Measurements from ENCODE around the gene REP15.

Gene REP15

GRCh38 chr12:27709932-27710591 is 13.8 kb downstream of the REP15 start:
- TF ChIP-seq CTCF (IDR thresholded peaks at IDR 0.05; ENCODE audit: control insufficient read depth, extremely low read depth, insufficient read depth), result no peak

GRCh38 chr12:27710592-27711316 is 14.5 kb downstream of the REP15 start, which contains the start of gene MRPS35:
Gene MRPS35 (plus strand): TSS chr12:27710832. CDS start chr12:27710844, 12 bp downstream.
- H3K4me3 ChIP-seq (ENCODE audit: low read depth, low read length), result peak within 1 kb of the TSS; percentile 74
- peak; percentile 13; the same call in 1 of the 2 replicates for TF ChIP-seq CTCF (IDR thresholded peaks at IDR 0.05; ENCODE audit: control insufficient read depth, extremely low read depth, insufficient read depth)
- peak; percentile 79 for DNase-seq (ENCODE audit: low read depth)

More at GRCh38 chr12:27709932-27710591, 13.8 kb downstream of the REP15 start:
- H3K4me3 ChIP-seq (ENCODE audit: low read depth, low read length), result peak overlapping the region; percentile 74
- DNase-seq (ENCODE audit: low read depth), result peak; percentile 96

DNA sequence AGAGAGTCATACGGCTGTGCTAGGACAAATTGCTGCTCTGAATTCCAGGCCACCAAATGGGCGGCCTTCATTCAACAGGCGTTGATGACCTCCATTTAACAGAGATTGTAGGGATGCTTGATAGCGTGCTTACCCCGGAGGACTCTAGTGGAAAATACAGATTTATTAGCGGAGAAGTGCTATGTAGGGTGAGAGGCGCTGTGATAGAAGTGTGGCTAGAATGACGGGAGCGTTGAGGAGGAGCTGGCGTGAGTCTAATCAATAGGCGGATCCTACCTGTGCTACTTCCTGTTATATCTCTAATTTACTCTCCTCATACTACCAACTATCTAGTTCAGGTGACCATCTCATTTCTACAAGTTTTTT is 15.1 kb downstream of the REP15 start:
- DNase-seq (ENCODE audit: low read depth), result no peak
- peak overlapping the region; percentile 74 for H3K4me3 ChIP-seq (ENCODE audit: low read depth, low read length)
- no peak for TF ChIP-seq CTCF (IDR thresholded peaks at IDR 0.05; ENCODE audit: control insufficient read depth, extremely low read depth, insufficient read depth)

DNA sequence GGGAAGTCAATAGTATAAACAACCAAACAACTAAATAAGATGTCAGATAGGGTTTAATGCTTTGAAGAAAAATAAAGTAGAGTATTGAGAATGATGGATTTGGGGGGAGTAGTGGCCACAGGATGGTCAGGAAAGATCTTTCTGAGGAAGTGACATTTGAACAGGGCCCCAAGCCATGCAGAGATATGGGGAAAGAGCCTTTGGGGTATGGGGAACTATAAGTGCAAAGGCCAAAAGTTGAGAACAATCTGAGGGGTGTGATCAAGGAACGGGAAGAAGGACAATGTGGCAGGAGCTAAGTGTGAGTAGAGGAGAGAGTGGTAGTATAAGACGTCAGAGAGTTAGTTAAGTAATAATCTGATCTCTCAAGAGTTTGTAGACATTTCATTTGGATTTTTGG is 15.7 kb downstream of the REP15 start:
- TF ChIP-seq CTCF (IDR thresholded peaks at IDR 0.05; ENCODE audit: control insufficient read depth, extremely low read depth, insufficient read depth), result no peak
- DNase-seq (ENCODE audit: low read depth), result no peak
- peak overlapping the region; percentile 74 for H3K4me3 ChIP-seq (ENCODE audit: low read depth, low read length)

GRCh38 chr12:27723212-27723611 is 27.0 kb downstream of the REP15 start:
- H3K4me3 ChIP-seq (ENCODE audit: low read depth, low read length), result no peak overlapping the region
- TF ChIP-seq CTCF (IDR thresholded peaks at IDR 0.05; ENCODE audit: control insufficient read depth, extremely low read depth, insufficient read depth), result no peak
- no peak for DNase-seq (ENCODE audit: low read depth)

DNA sequence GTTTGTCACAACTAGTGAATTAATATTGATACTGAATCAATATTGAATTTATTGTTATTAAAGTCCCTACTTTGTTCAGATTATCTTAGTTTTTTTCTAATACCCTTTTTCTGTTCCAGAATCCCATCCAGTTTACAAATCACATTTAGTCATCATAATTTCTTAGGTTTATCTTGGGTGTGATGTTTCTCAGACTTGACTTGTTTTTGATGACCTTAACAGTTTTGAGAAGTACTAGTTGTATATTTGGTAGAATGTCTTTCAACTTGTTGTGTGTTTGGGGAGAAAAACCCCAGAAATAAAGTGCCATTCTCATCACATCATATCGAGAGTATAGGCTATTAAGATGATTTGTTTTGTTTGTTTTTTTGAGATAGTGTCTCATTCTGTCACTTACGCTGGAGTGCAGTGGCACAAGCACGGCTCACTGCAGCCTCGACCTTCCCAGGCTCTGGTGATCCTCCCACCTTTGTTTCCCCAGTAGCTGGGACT is 33.9 kb downstream of the REP15 start:
- H3K4me3 ChIP-seq (ENCODE audit: low read depth, low read length), result no peak overlapping the region
- no peak for DNase-seq (ENCODE audit: low read depth)
- no peak for TF ChIP-seq CTCF (IDR thresholded peaks at IDR 0.05; ENCODE audit: control insufficient read depth, extremely low read depth, insufficient read depth)

Measured in LNCaP clone FGC (cell line).